Immature natural killer cell (primary cell): ENCODE measurements around the gene SLC40A1. TPM values are rescaled to one million over a fixed set of nuclear protein-coding genes. Genes with fewer than 3 reads are reported as not detected.

Experiments
- DNase-seq, 3 donors: peaks; one replicate each; pipeline ENCODE4 v3.0.0; 2022; ENCODE audit warnings: mixed read lengths in 1 of 3
- H3K27ac Mint-ChIP-seq, 6 donors: one replicate each; pipeline ENCODE4 v1.8.0; 2020; ENCODE audit warnings: mixed read lengths in 6 of 6, mild to moderate bottlenecking in 5 of 6, inconsistent platforms in 4 of 6, moderate library complexity in 3 of 6
- H3K27me3 Mint-ChIP-seq, 3 donors: one replicate each; pipeline ENCODE4 v1.8.0; 2020 to 2021; ENCODE audit warnings: low read depth in 3 of 3, mild to moderate bottlenecking in 3 of 3, mixed read lengths in 3 of 3, moderate library complexity in 3 of 3, inconsistent platforms in 1 of 3
- H3K36me3 Mint-ChIP-seq, 3 donors: one replicate each; pipeline ENCODE4 v1.8.0; 2020; ENCODE audit warnings: mixed read lengths in 3 of 3, inconsistent platforms in 2 of 3, mild to moderate bottlenecking in 2 of 3
- H3K4me1 Mint-ChIP-seq, 2 donors: one replicate each; pipeline ENCODE4 v1.8.0; 2020; ENCODE audit warnings: inconsistent platforms in 2 of 2, mild to moderate bottlenecking in 2 of 2, mixed read lengths in 2 of 2, moderate library complexity in 1 of 2
- H3K4me3 Mint-ChIP-seq, 5 donors: one replicate each; pipeline ENCODE4 v1.8.0; 2020; ENCODE audit warnings: mild to moderate bottlenecking in 5 of 5, mixed read lengths in 5 of 5, inconsistent platforms in 3 of 5, moderate library complexity in 3 of 5
- H3K9me3 Mint-ChIP-seq, 6 donors: one replicate each; pipeline ENCODE4 v1.8.0; 2020; ENCODE audit warnings: mild to moderate bottlenecking in 6 of 6, mixed read lengths in 6 of 6, inconsistent platforms in 4 of 6, moderate library complexity in 3 of 6
- polyA plus RNA-seq, 3 donors: library from polyadenylated mRNA; unstranded; fragments of 300-500 nt; fragmentation: Illumina TruSeq; gene quantifications; one replicate each; pipeline ENCODE4 v1.2.3, GENCODE V29; 2021

The SLC40A1 gene
- polyA plus RNA-seq, 3 donors from 2014 or later = 2.3 to 6.5 (median 5.0) TPM

GRCh38 chr2:189534854-189535832 lies 45.4 kb downstream of the SLC40A1 start:
- Mint-ChIP-seq H3K4me1 (no peaks in the 10 kb centered on the region), H3K27me3 (peaks cover 2 to 3% (median 2%) of the 10 kb centered on the region in 3 donors), H3K4me3 (no peak overlapping the region), H3K36me3 (no peaks in the 10 kb centered on the region), H3K27ac (no peak overlapping the region), H3K9me3 (peaks cover 0 to 1% (median 0%) of the 10 kb centered on the region in 6 donors)
- DNase-seq = no peak

- H3K4me1 Mint-ChIP-seq = no peaks in the 10 kb centered on the region
- no peak for DNase-seq
- H3K27me3 Mint-ChIP-seq = peaks cover 2 to 5% (median 4%) of the 10 kb centered on the region in 3 donors
- H3K4me3 Mint-ChIP-seq = no peak overlapping the region
- no peaks in the 10 kb centered on the region for H3K36me3 Mint-ChIP-seq
- H3K9me3 Mint-ChIP-seq = peaks cover 0 to 1% (median 0%) of the 10 kb centered on the region in 6 donors
- no peak overlapping the region for H3K27ac Mint-ChIP-seq
These were observed 47.1 kb downstream of the SLC40A1 start for GRCh38 chr2:189533288-189534035.

DNA sequence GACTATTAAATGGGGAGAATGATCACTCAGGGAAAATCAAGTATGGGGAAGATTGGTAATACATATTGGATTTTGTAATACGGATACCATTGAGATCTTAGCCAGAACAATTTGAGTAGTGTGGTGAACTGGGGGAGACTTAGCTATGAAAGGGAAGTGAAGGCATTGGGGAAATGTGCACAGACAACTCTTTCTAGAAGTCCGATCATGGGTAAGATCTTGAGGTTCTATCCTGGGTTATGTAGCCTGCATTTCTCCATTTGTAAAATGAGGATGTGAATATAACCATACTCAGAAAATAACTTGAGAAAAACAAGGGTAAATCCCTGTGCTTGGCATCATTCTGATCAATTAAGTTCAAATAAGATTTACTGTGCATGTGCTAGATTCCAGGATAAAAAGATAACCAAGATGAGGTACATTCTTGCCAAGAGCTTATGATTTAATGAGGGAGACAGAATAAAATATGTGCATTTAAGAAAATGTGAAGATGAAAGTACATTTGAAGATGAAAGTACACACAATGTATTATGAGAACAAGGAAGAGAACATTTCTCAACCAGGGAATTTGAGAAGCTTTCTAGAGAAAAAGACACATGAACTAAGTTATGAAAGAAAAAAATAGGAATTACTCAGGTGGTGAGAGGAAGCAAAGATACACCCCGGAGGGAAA lies 49.5 kb downstream of the SLC40A1 start:
- no peaks in the 10 kb centered on the region for H3K4me1 Mint-ChIP-seq
- no peak overlapping the region for H3K4me3 Mint-ChIP-seq
- no peak for DNase-seq
- peaks cover 2 to 9% (median 4%) of the 10 kb centered on the region in 3 donors for H3K27me3 Mint-ChIP-seq
- H3K36me3 Mint-ChIP-seq = no peaks in the 10 kb centered on the region
- H3K9me3 Mint-ChIP-seq = no peaks in the 10 kb centered on the region
- H3K27ac Mint-ChIP-seq = no peak overlapping the region

- no peak overlapping the region for H3K4me3 Mint-ChIP-seq
- H3K4me1 Mint-ChIP-seq = no peaks in the 10 kb centered on the region
- H3K36me3 Mint-ChIP-seq = no peaks in the 10 kb centered on the region
- no peak overlapping the region for H3K27ac Mint-ChIP-seq
- DNase-seq = no peak
- peaks cover 0 to 9% (median 2%) of the 10 kb centered on the region in 3 donors for H3K27me3 Mint-ChIP-seq
- H3K9me3 Mint-ChIP-seq = no peaks in the 10 kb centered on the region
These were observed 52.0 kb downstream of the SLC40A1 start for GRCh38 chr2:189528617-189529016.

- no peaks in the 10 kb centered on the region for H3K36me3 Mint-ChIP-seq
- no peak overlapping the region for H3K27ac Mint-ChIP-seq
- no peak for DNase-seq
- H3K9me3 Mint-ChIP-seq = no peaks in the 10 kb centered on the region
- H3K27me3 Mint-ChIP-seq = peaks cover 0 to 9% (median 2%) of the 10 kb centered on the region in 3 donors
- no peaks in the 10 kb centered on the region for H3K4me1 Mint-ChIP-seq
- no peak overlapping the region for H3K4me3 Mint-ChIP-seq
These were observed 52.6 kb downstream of the SLC40A1 start for GRCh38 chr2:189527812-189528592.

DNA sequence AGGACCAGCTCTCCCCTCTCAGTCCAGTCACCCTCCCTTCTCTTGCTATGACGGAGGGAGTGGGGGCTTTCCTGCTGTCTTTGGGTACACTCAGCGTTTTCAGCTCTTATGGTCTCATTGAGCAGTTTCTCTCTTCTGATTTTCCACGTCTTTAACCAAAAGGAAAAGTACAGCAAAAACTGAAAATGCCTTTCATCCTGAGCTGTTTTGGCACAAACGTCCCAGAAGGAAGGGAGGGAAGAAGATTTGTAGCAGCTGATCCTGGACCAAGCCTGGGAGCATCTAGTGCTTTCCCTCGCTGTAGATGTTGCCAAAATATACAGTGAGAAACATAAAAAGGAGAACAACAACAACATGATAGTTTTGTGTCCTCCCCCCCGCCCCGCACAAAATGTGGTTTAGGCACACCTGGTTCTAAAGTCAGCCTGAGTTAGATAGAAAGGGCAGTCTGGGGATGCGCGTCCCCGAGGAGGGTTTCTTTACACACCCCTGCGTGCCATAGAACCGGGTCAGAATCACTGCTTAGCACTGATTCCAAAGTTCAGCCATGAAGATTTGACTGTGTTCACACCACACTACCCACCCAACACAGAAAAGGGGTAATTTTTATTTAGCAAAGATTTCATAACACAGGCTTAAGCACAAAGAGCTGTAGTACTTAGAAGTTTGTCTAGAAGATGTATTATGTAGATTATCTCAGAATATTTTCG lies 53.4 kb downstream of the SLC40A1 start:
- Mint-ChIP-seq H3K27me3 (peaks cover 0 to 9% (median 2%) of the 10 kb centered on the region in 3 donors), H3K4me3 (no peak overlapping the region), H3K27ac (no peak overlapping the region), H3K36me3 (no peaks in the 10 kb centered on the region), H3K9me3 (peaks cover 0 to 2% (median 0%) of the 10 kb centered on the region in 6 donors), H3K4me1 (no peaks in the 10 kb centered on the region)
- DNase-seq = no peak

DNA sequence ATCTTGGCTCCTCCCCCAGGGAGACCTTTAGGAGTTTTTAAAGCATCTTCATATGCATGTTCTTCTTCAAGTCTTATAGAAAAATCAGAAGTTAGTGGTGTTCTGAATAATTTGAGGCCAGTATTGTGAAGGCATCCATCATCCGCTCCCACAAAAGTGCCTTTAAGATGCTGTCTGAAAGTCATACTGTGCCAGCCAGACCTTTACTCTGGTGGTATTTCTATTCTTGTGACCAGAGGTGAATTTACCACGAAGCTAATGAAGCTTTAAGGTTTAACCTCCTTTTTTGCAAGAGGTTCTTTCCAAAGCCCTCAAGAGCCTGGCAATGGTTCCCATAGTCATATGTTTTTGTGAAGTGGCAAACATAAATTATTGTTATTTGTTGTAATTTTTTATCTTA lies 54.3 kb downstream of the SLC40A1 start:
- H3K36me3 Mint-ChIP-seq = no peaks in the 10 kb centered on the region
- H3K27ac Mint-ChIP-seq = no peak overlapping the region
- DNase-seq = no peak
- H3K27me3 Mint-ChIP-seq = peaks cover 0 to 9% (median 2%) of the 10 kb centered on the region in 3 donors
- H3K9me3 Mint-ChIP-seq = peaks cover 0 to 2% (median 0%) of the 10 kb centered on the region in 6 donors
- no peaks in the 10 kb centered on the region for H3K4me1 Mint-ChIP-seq
- H3K4me3 Mint-ChIP-seq = no peak overlapping the region

GRCh38 chr2:189524746-189525145 lies 55.8 kb downstream of the SLC40A1 start:
- no peaks in the 10 kb centered on the region for H3K36me3 Mint-ChIP-seq
- no peak for DNase-seq
- peaks cover 0 to 2% (median 0%) of the 10 kb centered on the region in 6 donors for H3K9me3 Mint-ChIP-seq
- no peak overlapping the region for H3K27ac Mint-ChIP-seq
- H3K4me3 Mint-ChIP-seq = no peak overlapping the region
- H3K27me3 Mint-ChIP-seq = peaks cover 0 to 5% (median 2%) of the 10 kb centered on the region in 3 donors
- no peaks in the 10 kb centered on the region for H3K4me1 Mint-ChIP-seq

DNA sequence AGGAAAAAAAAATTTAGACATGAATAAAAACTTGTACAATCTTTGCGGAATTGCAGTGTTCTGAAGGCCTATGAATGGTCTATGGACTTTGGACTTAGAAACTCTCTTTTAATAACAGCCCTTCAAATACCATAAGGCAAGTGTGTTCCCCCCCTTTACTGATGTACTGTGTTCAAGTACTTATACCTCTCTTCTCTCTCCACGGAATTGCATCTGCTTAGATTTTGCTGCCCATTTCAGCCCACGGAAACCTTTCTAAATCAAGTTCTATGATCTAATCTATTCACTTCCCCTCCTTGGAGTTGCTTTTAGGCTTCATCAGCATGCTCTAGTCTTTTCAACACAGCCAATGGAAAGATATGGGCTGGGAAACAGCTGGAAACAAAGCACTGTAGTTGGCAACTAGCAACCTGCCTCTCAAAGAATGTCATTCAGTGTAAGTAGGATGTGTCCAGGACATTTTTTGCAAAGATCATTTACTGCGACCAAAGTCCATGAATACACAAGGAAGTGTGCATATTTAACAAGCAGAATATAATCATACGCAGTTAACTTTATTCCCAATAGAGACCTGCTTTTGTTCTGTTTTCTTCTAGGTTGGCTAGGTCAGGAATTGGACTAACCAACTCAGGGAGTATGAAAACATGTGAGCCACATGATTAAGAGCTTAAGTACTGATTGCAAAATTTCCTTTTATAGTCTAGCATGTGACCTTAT lies 58.0 kb downstream of the SLC40A1 start:
- peaks cover 0 to 4% (median 2%) of the 10 kb centered on the region in 3 donors for H3K27me3 Mint-ChIP-seq
- no peaks in the 10 kb centered on the region for H3K4me1 Mint-ChIP-seq
- H3K27ac Mint-ChIP-seq = no peak overlapping the region
- H3K4me3 Mint-ChIP-seq = no peak overlapping the region
- H3K36me3 Mint-ChIP-seq = no peaks in the 10 kb centered on the region
- H3K9me3 Mint-ChIP-seq = peaks cover 0 to 2% (median 0%) of the 10 kb centered on the region in 6 donors
- DNase-seq = no peak

- no peak overlapping the region for H3K4me3 Mint-ChIP-seq
- H3K36me3 Mint-ChIP-seq = no peaks in the 10 kb centered on the region
- H3K27ac Mint-ChIP-seq = no peak overlapping the region
- H3K4me1 Mint-ChIP-seq = no peaks in the 10 kb centered on the region
- H3K9me3 Mint-ChIP-seq = peaks cover 0 to 2% (median 0%) of the 10 kb centered on the region in 6 donors
- peaks cover 0 to 4% (median 2%) of the 10 kb centered on the region in 3 donors for H3K27me3 Mint-ChIP-seq
- no peak for DNase-seq
These were observed 58.7 kb downstream of the SLC40A1 start for GRCh38 chr2:189521699-189522434.

DNA sequence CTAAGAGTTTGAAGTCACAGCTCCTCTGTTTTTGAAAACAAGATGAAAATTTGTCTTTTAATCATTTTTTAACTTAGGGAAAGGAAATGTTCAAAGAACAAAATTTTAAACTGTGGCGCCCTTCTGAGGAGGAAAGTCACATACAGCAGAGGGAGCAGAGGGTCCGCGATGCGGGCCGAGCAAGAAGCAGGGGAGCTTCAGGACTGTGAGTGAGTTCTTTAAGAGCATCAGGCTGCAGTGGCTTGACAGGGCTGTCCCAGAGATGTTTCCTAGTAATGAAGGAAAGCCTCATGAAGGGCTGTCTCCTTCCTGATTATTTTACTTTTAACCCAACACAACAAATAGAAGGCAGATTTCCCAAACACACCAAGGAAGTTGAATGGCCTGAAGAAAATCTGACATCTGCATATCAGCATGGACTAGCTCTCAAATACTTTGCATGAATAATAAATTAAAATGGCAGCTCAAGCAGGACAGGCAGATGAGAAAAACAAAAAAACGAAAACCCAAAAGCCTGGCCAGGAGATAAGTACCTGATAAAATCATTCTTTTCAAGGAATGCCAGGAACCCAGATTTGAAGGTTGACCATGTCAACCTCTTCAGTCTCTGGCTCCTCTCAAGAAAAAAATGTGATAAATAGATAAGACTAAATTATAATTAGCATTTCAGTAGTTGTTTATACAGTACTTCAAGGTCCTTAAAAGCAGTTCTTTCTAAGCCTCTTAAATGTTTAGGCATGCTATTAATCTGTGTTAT lies 60.8 kb downstream of the SLC40A1 start:
- H3K36me3 Mint-ChIP-seq = no peaks in the 10 kb centered on the region
- H3K4me3 Mint-ChIP-seq = no peak overlapping the region
- no peak overlapping the region for H3K27ac Mint-ChIP-seq
- DNase-seq = no peak
- H3K4me1 Mint-ChIP-seq = no peaks in the 10 kb centered on the region
- H3K27me3 Mint-ChIP-seq = peaks cover 0 to 4% (median 0%) of the 10 kb centered on the region in 3 donors
- H3K9me3 Mint-ChIP-seq = peaks cover 0 to 2% (median 0%) of the 10 kb centered on the region in 6 donors
